WI38 (cell line): Measurements from ENCODE around the gene CELF4.

Experiments
- H3K4me3 ChIP-seq: 2 replicates; pipeline ENCODE4 v1.5.1; 2011; ENCODE audit warnings: low read depth, mild to moderate bottlenecking, control low read depth, low read length
- CTCF ChIP-seq: IDR thresholded peaks from 2 replicates; pipeline ENCODE4 v1.5.1; 2012; ENCODE audit warnings: low read depth, mild to moderate bottlenecking, control low read depth, low read length

Gene CELF4

GRCh38 chr18:37482433-37482832 lies 83.2 kb downstream of the CELF4 start:
- no peak for TF ChIP-seq CTCF
- H3K4me3 ChIP-seq: no peak overlapping the region

GRCh38 chr18:37482002-37482401 lies 83.6 kb downstream of the CELF4 start:
- TF ChIP-seq CTCF: no peak
- no peak overlapping the region for H3K4me3 ChIP-seq

GRCh38 chr18:37481491-37481890 lies 84.1 kb downstream of the CELF4 start:
- no peak for TF ChIP-seq CTCF
- no peak overlapping the region for H3K4me3 ChIP-seq

- TF ChIP-seq CTCF: no peak
- H3K4me3 ChIP-seq: no peak overlapping the region
Observed at GRCh38 chr18:37481072-37481471, 84.5 kb downstream of the CELF4 start.

GRCh38 chr18:37476611-37477295 lies 88.8 kb downstream of the CELF4 start:
- no peak for TF ChIP-seq CTCF
- no peak overlapping the region for H3K4me3 ChIP-seq

- TF ChIP-seq CTCF: peak; percentile 62
- no peak overlapping the region for H3K4me3 ChIP-seq
Observed at GRCh38 chr18:37476182-37476581, 89.4 kb downstream of the CELF4 start.

- no peak for TF ChIP-seq CTCF
- H3K4me3 ChIP-seq: no peak overlapping the region
Observed at GRCh38 chr18:37473195-37473840, 92.3 kb downstream of the CELF4 start.
